Measurements from ENCODE around the gene LRBA.
A peak's percentile ranks its signal among the peaks of the same experiment; 100 is the strongest.

Gene LRBA

DNA sequence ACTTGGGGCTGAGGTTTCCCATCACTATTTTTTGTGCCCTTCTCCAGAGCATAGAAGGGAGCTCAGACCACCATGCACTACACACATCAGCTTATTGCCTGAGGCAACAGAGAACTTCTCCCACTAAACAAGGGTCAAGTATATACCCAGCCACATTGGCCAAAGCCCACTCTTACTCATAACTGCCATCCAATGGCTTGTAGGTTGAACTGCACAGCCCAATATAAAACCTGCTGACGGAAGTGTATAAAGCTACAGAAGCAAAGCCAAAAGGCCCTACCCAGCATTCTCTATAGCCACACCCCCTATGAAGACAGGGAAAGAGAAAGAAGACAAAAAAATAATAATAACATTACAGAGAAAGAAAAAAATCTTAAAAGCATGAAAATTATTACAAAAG, 139.7 kb downstream of the LRBA start:
- Mint-ChIP-seq H3K27me3 (no peaks in the 10 kb centered on the region), H3K27ac (no peak overlapping the region), H3K36me3 (ENCODE audit: low read depth) (peaks cover 70% of the 10 kb centered on the region)

DNA sequence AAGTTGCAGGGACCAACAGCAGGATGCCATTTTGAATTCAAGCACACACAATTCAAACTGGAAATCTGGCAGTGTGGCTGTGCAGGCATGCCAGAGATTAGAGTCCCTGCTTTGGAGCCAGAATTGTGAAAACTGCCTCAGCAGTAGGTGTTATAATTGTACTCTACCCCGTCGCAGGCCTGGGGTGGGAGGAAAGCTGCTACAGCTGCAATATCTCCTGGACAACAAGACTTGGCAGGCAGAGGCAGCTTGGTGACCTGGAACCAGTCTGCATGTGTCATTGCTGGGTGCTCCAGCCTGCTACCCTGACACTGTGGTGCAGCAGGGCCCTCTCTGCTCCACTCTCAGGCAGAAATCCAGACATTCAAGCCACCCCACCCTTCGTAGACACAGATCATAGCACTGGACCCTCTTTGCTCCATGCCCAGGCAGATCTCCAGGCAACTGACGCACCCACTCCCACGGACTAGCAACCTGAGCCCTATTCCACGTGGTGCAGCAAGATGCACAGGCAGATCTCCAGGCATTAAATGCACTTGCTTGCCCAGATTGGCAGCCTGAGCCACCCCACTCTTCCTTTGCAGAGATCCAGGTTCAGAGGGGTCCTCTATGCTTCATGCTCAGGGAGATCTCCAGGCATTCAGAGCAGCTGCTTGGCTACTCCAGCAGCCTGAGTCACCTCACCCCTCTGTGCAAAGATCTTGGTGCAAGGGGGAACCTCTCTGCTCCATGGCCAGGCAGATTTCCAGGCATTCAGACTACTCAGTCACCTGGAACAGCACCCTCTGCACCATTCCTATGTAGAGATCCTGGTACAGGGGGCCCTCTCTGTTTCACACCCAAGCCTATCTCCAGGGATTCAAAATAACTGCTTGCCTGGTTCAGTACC, 140.5 kb downstream of the LRBA start:
- peaks cover 16% of the 10 kb centered on the region for H3K4me1 Mint-ChIP-seq (ENCODE audit: low read depth)
- H3K27me3 Mint-ChIP-seq: no peaks in the 10 kb centered on the region
- no peak overlapping the region for H3K4me3 Mint-ChIP-seq
- H3K36me3 Mint-ChIP-seq (ENCODE audit: low read depth): peaks cover 68% of the 10 kb centered on the region
- H3K27ac Mint-ChIP-seq: no peak overlapping the region
- DNase-seq: no peak
- peaks cover 4% of the 10 kb centered on the region for H3K9me3 Mint-ChIP-seq

More for the DNA sequence above, 139.7 kb downstream of the LRBA start:
- peaks cover 17% of the 10 kb centered on the region for H3K4me1 Mint-ChIP-seq (ENCODE audit: low read depth)
- no peak for DNase-seq
- H3K4me3 Mint-ChIP-seq: no peak overlapping the region
- peaks cover 4% of the 10 kb centered on the region for H3K9me3 Mint-ChIP-seq

DNA sequence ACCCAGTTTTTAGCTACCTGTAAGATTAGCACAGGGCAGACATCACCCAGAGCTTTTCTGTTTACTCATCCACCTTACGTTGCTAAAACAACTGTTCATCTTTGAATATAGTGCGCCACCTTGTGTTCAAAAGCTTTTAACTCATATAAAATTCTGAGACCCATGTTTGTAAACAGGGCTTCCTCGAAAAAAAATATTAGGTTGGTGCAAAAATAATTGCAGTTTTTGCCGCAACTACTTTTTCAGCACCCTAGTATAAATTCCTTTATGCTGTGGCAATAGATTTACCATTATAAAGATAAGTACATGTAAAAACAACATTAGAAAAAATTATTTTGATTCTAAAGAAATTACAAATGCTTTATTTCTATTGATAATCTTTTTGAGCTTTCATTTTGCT, 147.9 kb downstream of the LRBA start:
- H3K36me3 Mint-ChIP-seq (ENCODE audit: low read depth): peaks cover 50% of the 10 kb centered on the region
- H3K4me1 Mint-ChIP-seq (ENCODE audit: low read depth): no peaks in the 10 kb centered on the region
- no peak overlapping the region for H3K4me3 Mint-ChIP-seq
- no peaks in the 10 kb centered on the region for H3K9me3 Mint-ChIP-seq
- no peak for DNase-seq
- H3K27me3 Mint-ChIP-seq: no peaks in the 10 kb centered on the region
- no peak overlapping the region for H3K27ac Mint-ChIP-seq

DNA sequence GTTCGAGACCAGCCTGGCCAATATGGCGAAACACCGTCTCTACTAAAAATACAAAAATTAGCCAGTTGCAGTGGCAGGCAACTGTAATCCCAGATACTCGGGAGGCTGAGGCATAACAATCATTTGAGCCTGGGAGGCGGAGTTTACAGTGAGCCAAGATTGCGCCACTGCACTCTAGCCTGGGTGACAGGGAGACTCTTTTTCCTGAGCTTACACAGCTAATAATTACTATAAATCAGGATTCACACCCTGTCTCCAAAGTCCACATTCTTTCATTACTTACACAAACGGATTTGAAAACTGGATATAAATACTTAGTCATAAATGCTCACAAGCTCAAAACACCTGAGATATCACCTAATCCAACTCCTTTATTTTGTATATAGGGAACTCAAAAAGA, 151.6 kb downstream of the LRBA start:
- H3K4me1 Mint-ChIP-seq (ENCODE audit: low read depth): no peaks in the 10 kb centered on the region
- H3K27ac Mint-ChIP-seq: no peak overlapping the region

GRCh38 chr4:150862829-150863228, 152.3 kb downstream of the LRBA start:
- H3K4me1 Mint-ChIP-seq (ENCODE audit: low read depth): no peaks in the 10 kb centered on the region
- no peak overlapping the region for H3K4me3 Mint-ChIP-seq
- H3K9me3 Mint-ChIP-seq: no peaks in the 10 kb centered on the region
- H3K27me3 Mint-ChIP-seq: no peaks in the 10 kb centered on the region
- H3K27ac Mint-ChIP-seq: no peak overlapping the region
- DNase-seq: no peak
- peaks cover 36% of the 10 kb centered on the region for H3K36me3 Mint-ChIP-seq (ENCODE audit: low read depth)

More for the DNA sequence above, 151.6 kb downstream of the LRBA start:
- H3K36me3 Mint-ChIP-seq (ENCODE audit: low read depth): peaks cover 35% of the 10 kb centered on the region
- H3K27me3 Mint-ChIP-seq: no peaks in the 10 kb centered on the region
- DNase-seq: no peak
- no peak overlapping the region for H3K4me3 Mint-ChIP-seq
- H3K9me3 Mint-ChIP-seq: no peaks in the 10 kb centered on the region

- H3K9me3 Mint-ChIP-seq: no peaks in the 10 kb centered on the region
- no peaks in the 10 kb centered on the region for H3K27me3 Mint-ChIP-seq
- no peak for DNase-seq
- H3K4me1 Mint-ChIP-seq (ENCODE audit: low read depth): no peaks in the 10 kb centered on the region
- no peak overlapping the region for H3K4me3 Mint-ChIP-seq
- H3K27ac Mint-ChIP-seq: no peak overlapping the region
- H3K36me3 Mint-ChIP-seq (ENCODE audit: low read depth): peaks cover 30% of the 10 kb centered on the region
Observed at GRCh38 chr4:150859453-150859852, 155.6 kb downstream of the LRBA start.

DNA sequence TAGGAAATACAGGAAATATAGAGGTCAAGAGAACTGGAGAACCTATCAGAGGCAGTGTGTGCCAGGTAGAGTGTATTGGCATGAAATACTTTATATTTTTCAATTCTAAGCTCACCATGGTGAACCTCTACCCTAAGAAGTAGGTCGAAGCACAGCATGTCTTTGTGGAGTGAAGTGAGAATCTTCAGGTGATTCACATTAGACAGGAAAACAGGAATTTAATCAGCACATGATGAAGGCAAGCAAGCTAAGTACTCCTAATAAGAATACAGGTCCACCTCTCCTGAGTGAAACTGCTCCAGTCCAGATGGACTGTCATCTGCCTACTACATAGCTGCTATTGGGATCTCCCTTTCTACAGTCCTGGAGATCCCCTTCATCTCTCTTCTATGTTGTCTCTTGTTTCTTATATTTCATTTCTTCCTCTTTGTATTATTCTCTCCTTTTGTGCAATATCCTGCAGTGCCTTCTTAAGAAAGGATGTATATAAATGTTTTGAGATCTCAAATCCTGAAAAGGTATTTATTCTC, 159.0 kb downstream of the LRBA start:
- no peak overlapping the region for H3K4me3 Mint-ChIP-seq
- no peaks in the 10 kb centered on the region for H3K9me3 Mint-ChIP-seq
- H3K27ac Mint-ChIP-seq: no peak overlapping the region
- peaks cover 44% of the 10 kb centered on the region for H3K36me3 Mint-ChIP-seq (ENCODE audit: low read depth)
- no peaks in the 10 kb centered on the region for H3K4me1 Mint-ChIP-seq (ENCODE audit: low read depth)
- H3K27me3 Mint-ChIP-seq: no peaks in the 10 kb centered on the region
- no peak for DNase-seq

- H3K4me1 Mint-ChIP-seq (ENCODE audit: low read depth): no peaks in the 10 kb centered on the region
- no peak for DNase-seq
- H3K27ac Mint-ChIP-seq: peak overlapping the region; percentile 2
- no peaks in the 10 kb centered on the region for H3K27me3 Mint-ChIP-seq
- H3K4me3 Mint-ChIP-seq: no peak overlapping the region
- peaks cover 56% of the 10 kb centered on the region for H3K36me3 Mint-ChIP-seq (ENCODE audit: low read depth)
- H3K9me3 Mint-ChIP-seq: no peaks in the 10 kb centered on the region
Observed at GRCh38 chr4:150854600-150854999, 160.5 kb downstream of the LRBA start.

DNA sequence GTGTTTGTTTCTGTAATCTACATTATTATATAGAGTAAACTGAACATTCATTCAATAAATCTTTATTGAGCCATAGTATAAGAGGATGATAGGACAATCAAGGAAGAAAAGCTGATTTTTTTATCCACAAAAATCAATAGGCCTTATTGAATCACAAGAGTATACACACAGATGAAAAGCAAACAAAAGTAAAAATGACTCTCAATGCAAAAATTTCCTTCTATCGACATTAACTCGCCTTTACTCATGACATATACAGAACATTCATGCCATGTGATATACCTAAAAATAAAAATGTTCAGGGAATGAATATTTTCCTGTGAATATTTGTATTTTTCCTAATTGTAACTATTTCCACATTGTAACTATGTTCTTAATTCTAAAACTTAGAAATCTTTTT, 161.2 kb downstream of the LRBA start:
- no peak for DNase-seq

DNA sequence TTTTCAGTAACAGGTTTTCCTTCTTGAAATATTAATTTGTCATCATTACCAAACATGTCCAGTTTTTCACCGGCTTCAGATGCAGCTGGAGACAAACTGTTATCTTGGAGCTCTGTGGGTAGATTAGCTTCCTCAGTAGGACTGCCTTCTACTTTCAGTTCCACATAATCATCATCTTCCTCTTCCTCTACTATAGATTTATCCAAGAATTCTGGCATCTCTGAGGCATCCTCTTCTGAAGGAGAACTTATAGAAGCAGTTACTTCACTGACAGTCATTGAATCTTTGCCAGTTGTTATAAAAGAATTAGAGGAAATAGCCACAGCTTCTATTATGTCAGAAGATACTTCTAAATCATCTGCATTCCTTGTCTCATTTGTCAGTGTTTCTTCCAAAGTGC, 162.9 kb downstream of the LRBA start:
- Mint-ChIP-seq H3K36me3 (ENCODE audit: low read depth) (peaks cover 71% of the 10 kb centered on the region), H3K4me1 (ENCODE audit: low read depth) (peaks cover 2% of the 10 kb centered on the region), H3K9me3 (no peaks in the 10 kb centered on the region), H3K27me3 (no peaks in the 10 kb centered on the region), H3K4me3 (no peak overlapping the region), H3K27ac (no peak overlapping the region)
- no peak for DNase-seq

More for the DNA sequence above, 161.2 kb downstream of the LRBA start:
- peaks cover 62% of the 10 kb centered on the region for H3K36me3 Mint-ChIP-seq (ENCODE audit: low read depth)
- no peaks in the 10 kb centered on the region for H3K27me3 Mint-ChIP-seq
- H3K27ac Mint-ChIP-seq: no peak overlapping the region
- no peaks in the 10 kb centered on the region for H3K9me3 Mint-ChIP-seq
- no peak overlapping the region for H3K4me3 Mint-ChIP-seq
- H3K4me1 Mint-ChIP-seq (ENCODE audit: low read depth): peaks cover 2% of the 10 kb centered on the region

GRCh38 chr4:150849016-150849415, 166.1 kb downstream of the LRBA start:
- DNase-seq: no peak
- Mint-ChIP-seq H3K9me3 (no peaks in the 10 kb centered on the region), H3K27me3 (no peaks in the 10 kb centered on the region), H3K4me1 (ENCODE audit: low read depth) (peaks cover 2% of the 10 kb centered on the region), H3K36me3 (ENCODE audit: low read depth) (peaks cover 81% of the 10 kb centered on the region), H3K4me3 (no peak overlapping the region), H3K27ac (no peak overlapping the region)

DNA sequence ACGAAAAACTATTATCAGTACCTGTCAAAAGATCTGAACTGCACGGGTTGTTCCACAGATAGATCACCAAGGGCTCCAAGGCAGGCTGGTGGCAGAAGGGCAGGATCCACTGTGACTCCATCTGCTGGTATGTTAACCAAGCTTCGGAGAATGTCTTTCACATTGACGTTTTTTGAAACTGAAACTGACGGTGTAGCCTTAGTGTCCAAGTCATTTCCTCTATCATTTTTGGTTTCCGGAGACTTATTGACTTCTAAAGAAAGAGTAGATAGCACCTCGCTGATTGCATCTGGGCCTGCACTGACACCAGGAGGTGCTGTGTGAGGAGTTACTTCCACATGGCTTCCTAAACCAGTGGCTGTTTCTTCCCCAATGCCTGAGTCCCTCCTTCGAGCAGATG, 186.9 kb downstream of the LRBA start:
- peak; percentile 43 for DNase-seq
- peak overlapping the region; percentile 84 for H3K27ac Mint-ChIP-seq
- H3K27me3 Mint-ChIP-seq: no peaks in the 10 kb centered on the region
- H3K4me3 Mint-ChIP-seq: peak overlapping the region; percentile 18
- peaks cover 38% of the 10 kb centered on the region for H3K4me1 Mint-ChIP-seq (ENCODE audit: low read depth)
- no peaks in the 10 kb centered on the region for H3K9me3 Mint-ChIP-seq
- peaks cover 76% of the 10 kb centered on the region for H3K36me3 Mint-ChIP-seq (ENCODE audit: low read depth)

DNA sequence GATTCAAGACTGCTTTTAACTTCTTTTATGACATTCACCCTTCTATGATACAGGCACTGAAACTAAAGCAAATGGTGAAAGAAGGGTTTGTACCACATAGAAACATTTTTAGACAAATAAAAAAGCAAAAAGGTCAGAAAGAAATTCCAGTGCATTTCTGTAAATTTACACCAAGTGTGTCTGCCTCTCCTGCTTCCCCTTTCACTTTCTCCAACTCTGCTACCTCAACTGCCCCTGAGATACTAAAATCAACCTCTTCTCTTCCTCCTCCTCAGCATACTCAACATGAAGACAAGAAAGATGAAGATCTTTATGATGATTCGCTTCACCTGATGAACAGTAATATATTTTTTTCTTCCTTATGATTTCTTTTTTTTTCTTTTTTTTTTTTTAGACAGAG, 187.9 kb downstream of the LRBA start:
- H3K4me3 Mint-ChIP-seq: no peak overlapping the region
- H3K36me3 Mint-ChIP-seq (ENCODE audit: low read depth): peaks cover 76% of the 10 kb centered on the region
- no peak for DNase-seq
- H3K27ac Mint-ChIP-seq: peak overlapping the region; percentile 79
- no peaks in the 10 kb centered on the region for H3K9me3 Mint-ChIP-seq
- H3K4me1 Mint-ChIP-seq (ENCODE audit: low read depth): peaks cover 38% of the 10 kb centered on the region
- no peaks in the 10 kb centered on the region for H3K27me3 Mint-ChIP-seq

- Mint-ChIP-seq H3K27me3 (no peaks in the 10 kb centered on the region), H3K9me3 (no peaks in the 10 kb centered on the region), H3K36me3 (ENCODE audit: low read depth) (peaks cover 79% of the 10 kb centered on the region), H3K27ac (no peak overlapping the region), H3K4me3 (no peak overlapping the region), H3K4me1 (ENCODE audit: low read depth) (peaks cover 42% of the 10 kb centered on the region)
- no peak for DNase-seq
Observed at GRCh38 chr4:150826306-150826705, 188.8 kb downstream of the LRBA start.

DNA sequence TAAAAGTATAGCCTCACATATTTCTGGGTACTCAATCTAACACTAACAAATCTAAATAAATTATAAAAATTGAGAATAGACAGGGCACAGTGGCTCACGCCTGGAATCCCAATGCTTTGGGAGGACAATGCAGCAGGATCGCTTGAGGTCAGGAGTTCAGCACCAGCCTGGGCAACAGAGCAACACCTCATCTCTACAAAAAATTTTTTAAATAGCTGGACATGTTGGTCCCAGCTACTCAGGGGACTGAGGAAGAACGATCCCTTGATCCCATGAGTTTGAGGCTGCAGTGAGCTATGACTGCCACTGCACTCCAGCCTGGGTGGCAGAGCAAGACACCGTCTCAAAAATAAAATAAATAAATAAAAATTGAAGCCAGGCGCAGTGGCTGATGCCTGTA, 192.7 kb downstream of the LRBA start:
- Mint-ChIP-seq H3K9me3 (no peaks in the 10 kb centered on the region), H3K4me1 (ENCODE audit: low read depth) (peaks cover 39% of the 10 kb centered on the region), H3K27me3 (no peaks in the 10 kb centered on the region), H3K36me3 (ENCODE audit: low read depth) (peaks cover 63% of the 10 kb centered on the region), H3K4me3 (no peak overlapping the region), H3K27ac (no peak overlapping the region)
- no peak for DNase-seq
